ENCODE measurements around the gene PLA2G4A.

The PLA2G4A gene

DNA sequence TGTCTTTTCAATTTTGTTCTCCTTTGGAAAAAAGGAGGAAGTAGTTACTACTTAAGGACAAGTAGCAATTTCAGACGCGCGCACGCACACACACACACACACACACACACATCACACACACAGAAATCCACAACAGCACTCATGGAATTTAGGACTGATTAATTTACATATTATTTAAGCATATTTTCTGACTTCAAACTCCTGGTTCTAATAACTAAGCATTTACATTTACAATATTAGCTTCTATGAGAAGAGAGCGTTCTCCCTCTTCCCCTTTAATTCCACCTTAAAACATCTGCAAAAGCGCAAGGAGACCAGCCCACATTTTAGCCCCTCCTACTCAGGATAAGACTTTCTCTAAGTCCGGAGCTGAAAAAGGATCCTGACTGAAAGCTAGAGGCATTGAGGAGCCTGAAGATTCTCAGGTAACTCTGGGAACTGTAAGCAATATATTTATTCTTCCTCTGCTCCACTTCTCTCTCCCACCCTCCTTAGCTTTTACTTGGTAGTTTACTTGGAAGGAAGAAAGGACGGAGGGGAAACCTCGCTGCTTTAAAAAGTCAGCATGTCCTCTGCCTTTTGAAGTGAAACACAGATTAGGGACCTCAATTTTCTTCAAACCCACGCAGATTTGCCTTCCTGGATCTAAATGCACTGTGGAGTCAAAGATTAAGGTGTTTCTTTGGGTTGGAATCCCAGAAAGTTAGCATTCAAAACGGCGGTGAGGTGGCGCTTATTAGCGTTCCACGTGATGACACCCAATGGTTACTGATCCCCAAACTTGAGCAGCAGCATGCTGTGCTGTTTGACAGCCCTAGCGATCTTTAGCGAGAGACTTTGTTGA is at the start of gene PLA2G4A:
PLA2G4A (plus strand) TSS at position 339 of the 844 bp plus-strand sequence. CDS start 25,406 bp downstream, outside the sequence.
- DNase-seq: no peak

- no peak for DNase-seq
These were observed 48.7 kb upstream of the PLA2G4A start for GRCh38 chr1:186780076-186780475.

GRCh38 chr1:186781730-186782129 is 47.0 kb upstream of the PLA2G4A start:
- DNase-seq: no peak

- no peak for DNase-seq
These were observed 46.0 kb upstream of the PLA2G4A start for GRCh38 chr1:186782791-186783190.

GRCh38 chr1:186783193-186783592 is 45.6 kb upstream of the PLA2G4A start:
- DNase-seq: no peak

DNA sequence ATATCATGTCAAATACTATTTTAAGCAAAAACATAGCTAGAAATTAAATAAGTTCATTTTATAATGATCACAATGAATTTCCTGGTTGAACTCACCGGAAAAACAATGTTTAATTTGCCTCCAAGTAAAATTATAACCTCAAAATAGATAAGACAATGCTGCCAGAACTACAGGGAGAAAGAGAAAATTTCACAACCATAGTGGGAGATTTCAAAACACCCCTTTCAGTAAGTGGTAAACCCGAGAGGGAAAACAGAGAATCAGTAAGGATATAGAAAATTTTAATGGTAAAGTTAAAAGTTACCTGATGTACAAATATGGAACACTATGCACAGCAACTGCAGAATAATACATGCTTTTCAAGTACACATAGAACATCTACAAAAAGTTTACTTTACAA is 43.2 kb upstream of the PLA2G4A start:
- no peak for DNase-seq

DNA sequence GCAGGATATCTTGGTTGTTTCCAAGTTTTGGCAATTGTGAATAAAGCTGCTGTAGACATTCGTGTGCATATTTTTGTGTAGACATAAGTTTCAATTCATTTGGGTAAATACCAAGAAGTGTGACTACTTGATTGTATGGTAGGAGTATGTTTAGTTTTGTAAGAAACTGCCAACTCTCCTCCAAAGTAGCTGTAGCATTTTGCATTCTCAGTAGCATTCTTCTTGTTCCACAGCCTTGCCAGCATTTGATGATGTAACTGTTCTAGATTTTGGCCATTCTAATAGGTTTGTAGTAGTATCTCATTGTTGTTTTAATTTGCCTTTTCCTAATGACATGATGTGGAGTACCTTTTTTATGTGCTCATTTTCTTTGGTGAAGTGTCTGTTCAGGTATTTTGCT is 38.6 kb upstream of the PLA2G4A start:
- no peak for DNase-seq

DNA sequence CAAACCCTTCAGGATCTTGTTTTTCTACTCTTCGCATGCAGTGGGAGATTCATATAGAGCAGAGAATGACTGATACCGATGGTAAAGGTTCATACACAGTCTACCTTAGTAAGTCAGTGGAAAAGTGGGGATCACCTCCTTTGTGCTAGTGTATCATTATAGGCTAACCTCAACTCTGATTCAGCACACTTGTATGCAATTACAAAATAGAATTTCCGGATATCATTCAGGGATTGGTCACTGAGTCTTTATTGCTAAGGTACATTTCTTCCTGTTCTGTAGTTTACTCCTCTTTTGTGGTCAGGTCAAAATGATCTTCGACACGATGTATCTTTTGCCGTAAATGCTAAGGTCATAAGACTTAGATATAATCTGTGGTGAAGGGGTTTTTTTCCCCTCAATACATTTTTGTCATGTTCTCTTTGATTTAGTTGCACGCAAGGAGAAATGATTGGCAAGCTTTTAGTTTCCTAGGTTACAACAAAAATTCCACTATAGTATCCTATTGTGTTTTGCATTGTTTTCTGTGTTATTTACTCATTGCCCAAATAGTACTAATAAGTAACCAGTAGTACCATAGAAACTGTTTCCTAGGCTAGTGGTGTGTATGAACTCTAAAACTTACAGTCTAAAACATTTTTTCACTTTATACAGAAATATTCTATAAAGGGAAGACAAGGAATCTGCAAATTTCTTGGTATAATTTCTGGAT is 35.7 kb upstream of the PLA2G4A start:
- no peak for DNase-seq

DNA sequence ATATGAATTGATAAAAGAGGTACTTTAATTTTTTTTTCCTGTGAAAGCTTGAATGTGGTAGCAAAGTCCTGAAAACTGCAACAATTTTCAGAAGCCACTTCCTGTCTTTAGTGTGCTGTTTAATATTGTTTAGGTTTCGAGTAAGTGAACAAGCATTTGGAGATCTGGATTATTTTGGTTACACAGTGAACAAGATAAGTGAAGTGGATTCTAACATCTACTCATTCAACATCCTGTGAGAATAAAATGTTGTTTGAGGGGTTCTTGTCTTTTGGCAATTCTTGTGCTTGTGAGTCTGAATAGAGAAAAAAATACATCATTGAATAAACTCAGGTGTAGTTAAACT is 35.2 kb upstream of the PLA2G4A start:
- DNase-seq: no peak

GRCh38 chr1:186798960-186799688 is 29.6 kb upstream of the PLA2G4A start:
- DNase-seq: no peak

DNA sequence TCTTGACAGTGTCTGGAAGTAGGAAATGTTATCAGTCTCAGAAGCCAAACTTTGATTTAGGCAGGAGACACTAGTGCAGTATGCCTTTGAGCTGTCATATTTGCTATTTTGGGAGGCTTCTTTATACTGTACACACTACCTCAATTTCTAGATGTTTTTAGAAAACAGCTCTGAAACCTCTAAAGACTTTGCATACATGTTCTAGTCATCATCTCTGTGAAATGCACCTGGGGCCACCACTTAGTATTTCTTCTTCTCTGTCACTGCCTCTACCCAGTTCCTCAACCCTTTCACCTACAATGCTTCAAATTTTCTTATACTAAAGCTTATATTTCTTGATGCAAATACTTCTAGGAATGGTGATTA is 29.1 kb upstream of the PLA2G4A start:
- DNase-seq: no peak

GRCh38 chr1:186802388-186802787 is 26.4 kb upstream of the PLA2G4A start:
- DNase-seq: no peak

DNA sequence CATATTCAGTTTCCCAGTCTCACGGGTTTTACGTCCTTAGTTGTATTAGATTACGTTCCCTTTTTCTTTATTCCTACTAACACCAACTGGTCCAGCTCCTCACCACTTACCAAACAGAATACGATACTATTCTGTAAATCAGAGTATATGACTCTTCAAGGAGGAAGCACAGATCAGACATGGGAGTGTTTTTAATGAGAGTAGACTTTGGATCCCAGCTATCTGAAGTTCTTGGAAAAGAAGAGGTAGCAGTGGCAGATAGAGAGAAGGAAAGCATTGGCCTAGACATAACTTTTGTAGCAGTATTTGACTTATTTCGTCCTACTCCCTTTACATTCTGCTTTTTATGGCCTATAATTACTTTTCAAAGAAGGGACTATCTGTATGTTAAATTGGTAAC is 24.1 kb upstream of the PLA2G4A start:
- DNase-seq: no peak

DNA sequence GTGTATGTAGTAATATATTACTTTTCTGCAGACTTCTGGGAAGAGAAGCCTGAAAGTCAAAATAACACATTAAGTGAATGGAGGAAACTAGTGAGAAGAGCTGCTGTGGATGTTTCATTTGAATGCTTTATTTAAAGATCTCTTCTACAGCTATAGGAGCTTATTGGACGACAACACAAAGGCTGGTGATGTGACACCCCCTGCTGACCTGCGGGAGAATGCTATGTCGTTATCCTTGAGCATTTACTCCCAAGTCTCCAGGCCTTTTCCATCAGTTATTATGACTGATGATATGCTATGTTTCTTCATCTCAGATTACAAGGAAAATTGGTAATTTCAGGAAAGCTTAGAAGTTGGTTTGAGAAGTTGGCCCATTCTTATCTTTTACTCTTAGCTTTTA is 22.3 kb upstream of the PLA2G4A start:
- no peak for DNase-seq

GRCh38 chr1:186807163-186807562 is 21.6 kb upstream of the PLA2G4A start:
- no peak for DNase-seq

GRCh38 chr1:186811892-186812291 is 16.9 kb upstream of the PLA2G4A start:
- DNase-seq: no peak

DNA sequence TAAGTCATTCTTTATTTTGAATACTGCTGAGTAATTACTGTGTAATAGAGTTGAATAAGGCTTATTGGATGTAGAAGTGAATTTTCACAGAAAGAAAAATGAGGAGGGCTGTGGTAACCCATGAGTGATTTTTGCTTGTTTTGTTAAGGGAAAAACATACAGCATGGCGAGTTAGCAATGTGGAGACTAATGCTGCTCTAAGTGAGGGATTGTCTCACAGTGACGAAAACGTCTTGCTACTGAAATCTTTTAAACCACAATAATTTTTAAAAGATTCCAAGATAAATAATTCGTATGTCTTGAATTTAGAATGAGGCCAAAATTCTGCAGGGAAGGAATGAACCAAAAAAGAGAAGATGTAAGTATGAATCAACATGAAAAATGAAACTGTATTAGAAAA is 16.2 kb upstream of the PLA2G4A start:
- no peak for DNase-seq

DNA sequence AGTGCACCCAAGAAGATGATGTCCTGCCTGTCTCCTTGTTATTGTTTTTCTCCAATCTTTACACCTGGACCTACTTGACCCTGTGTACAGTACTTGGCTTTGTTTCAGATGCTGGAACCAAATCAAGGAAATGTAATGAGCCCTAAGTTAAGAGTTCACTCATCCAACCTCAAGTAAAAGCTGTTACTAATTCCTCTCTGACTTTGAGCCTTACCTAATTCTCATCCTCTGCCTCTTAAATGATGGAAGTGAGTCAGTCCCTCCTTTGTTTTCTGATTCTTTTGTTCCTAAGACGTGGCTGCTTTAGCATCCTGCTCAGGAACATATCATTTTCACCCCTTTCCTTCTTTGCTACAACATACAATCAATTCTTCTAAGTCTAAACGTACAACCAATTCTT is 15.3 kb upstream of the PLA2G4A start:
- DNase-seq: no peak

- DNase-seq: no peak
These were observed 9.6 kb upstream of the PLA2G4A start for GRCh38 chr1:186819126-186819525.

GRCh38 chr1:186819563-186819962 is 9.2 kb upstream of the PLA2G4A start:
- no peak for DNase-seq

DNA sequence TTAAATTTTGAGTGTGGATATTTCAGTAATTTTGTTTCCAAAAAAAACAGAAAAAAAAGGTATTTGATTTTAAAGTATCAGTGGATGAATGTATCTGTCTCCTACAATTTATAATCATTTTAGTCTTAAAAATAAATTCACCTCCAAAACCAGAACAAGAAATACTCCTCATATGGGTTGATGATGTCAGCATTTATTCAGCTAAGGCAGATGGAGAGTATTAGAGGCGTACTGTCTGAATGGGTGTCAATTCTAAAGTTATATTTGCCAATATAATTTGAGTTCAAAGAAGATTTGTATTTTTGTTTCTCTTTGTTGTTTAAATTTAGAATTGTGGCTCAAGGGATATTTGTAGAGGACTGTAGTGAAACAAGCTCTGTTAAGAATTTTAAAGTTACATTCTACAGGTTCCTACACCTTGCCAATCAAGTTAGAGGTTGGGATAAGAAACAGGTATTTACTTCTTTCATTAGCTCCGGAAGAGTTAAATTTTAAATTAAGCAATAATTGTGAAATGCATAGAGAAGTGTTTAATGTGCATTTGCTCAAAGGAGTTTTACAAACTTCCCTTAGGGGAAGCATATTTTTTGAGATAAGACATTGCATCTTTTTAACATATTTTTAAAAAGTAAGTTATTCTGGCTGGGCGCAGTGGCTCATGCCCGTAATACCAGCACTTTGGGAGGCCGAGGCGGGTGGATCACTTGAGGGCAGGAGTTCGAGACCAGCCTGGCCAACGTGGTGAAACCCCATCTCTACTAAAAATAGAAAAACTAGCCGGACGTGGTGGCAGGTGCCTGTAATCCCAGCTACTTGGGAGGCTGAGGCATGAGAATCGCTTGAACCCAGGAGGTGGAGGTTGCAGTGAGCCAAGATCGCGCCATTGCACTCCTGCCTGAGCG is 1.2 kb downstream of the PLA2G4A start:
- no peak for DNase-seq

GRCh38 chr1:186831168-186831567 is 2.4 kb downstream of the PLA2G4A start:
- DNase-seq: no peak

Data from NCI-H345 (cell line).